Astrocyte (in vitro differentiated cells and primary cell): ENCODE measurements around the gene FARS2. TPM values are rescaled to one million over a fixed set of nuclear protein-coding genes. Genes with fewer than 3 reads are reported as not detected.

Experiments
- DNase-seq: peaks from one replicate; pipeline ENCODE4 v3.0.0-alpha.2; 2010; ENCODE audit warnings: low read depth
- FAIRE-seq: peaks from 2 replicates; lab custom pipeline; 2011; peaks lifted over from hg19 to GRCh38; lab: Jason Lieb, UNC
- H2AFZ ChIP-seq: 2 replicates; pipeline ENCODE4 v1.6.0; 2012; ENCODE audit warnings: low read depth, low read length, inconsistent platforms
- H3K27ac ChIP-seq: 2 replicates; pipeline ENCODE4 v1.5.1; 2011; ENCODE audit warnings: low read depth, low read length, inconsistent platforms
- H3K27me3 ChIP-seq: 2 replicates; pipeline ENCODE4 v1.6.0; 2011; ENCODE audit warnings: low read length, inconsistent platforms; ENCODE audit not compliant: insufficient read depth
- H3K36me3 ChIP-seq: 2 replicates; pipeline ENCODE4 v1.5.1; 2011; ENCODE audit warnings: low read length, inconsistent platforms; ENCODE audit not compliant: insufficient read depth
- H3K4me1 ChIP-seq: 2 replicates; pipeline ENCODE4 v1.5.1; 2011; ENCODE audit warnings: low read length, inconsistent platforms; ENCODE audit not compliant: insufficient read depth
- H3K4me2 ChIP-seq: 2 replicates; pipeline ENCODE4 v1.6.0; 2012; ENCODE audit warnings: low read length, inconsistent platforms
- H3K4me3 ChIP-seq: 2 replicates; pipeline ENCODE4 v1.5.1; 2011; ENCODE audit warnings: low read depth, mild to moderate bottlenecking, low read length, inconsistent platforms; ENCODE audit not compliant: insufficient read depth
- H3K79me2 ChIP-seq: 2 replicates; pipeline ENCODE4 v1.6.0; 2012; ENCODE audit warnings: mild to moderate bottlenecking, low read length, inconsistent platforms; ENCODE audit not compliant: insufficient read depth
- H3K9ac ChIP-seq: 2 replicates; pipeline ENCODE4 v1.6.0; 2012; ENCODE audit warnings: mild to moderate bottlenecking, low read length, inconsistent platforms
- H3K9me3 ChIP-seq: 2 replicates; pipeline ENCODE4 v1.5.1; 2012; ENCODE audit warnings: low read depth, mild to moderate bottlenecking, low read length, inconsistent platforms; ENCODE audit not compliant: insufficient read depth
- H4K20me1 ChIP-seq: 2 replicates; pipeline ENCODE4 v1.6.0; 2012; ENCODE audit warnings: low read length, inconsistent platforms; ENCODE audit not compliant: insufficient read depth
- H3K27ac Mint-ChIP-seq: one replicate; pipeline ENCODE4 v1.8.0; 2021; ENCODE audit warnings: mild to moderate bottlenecking, mixed read lengths; ENCODE audit not compliant: unreplicated experiment
- H3K27me3 Mint-ChIP-seq: one replicate; pipeline ENCODE4 v1.8.0; 2021; ENCODE audit warnings: low read depth, mixed read lengths; ENCODE audit not compliant: unreplicated experiment
- H3K36me3 Mint-ChIP-seq: one replicate; pipeline ENCODE4 v1.8.0; 2021; ENCODE audit warnings: low read depth, mixed read lengths; ENCODE audit not compliant: unreplicated experiment
- H3K4me1 Mint-ChIP-seq: one replicate; pipeline ENCODE4 v1.8.0; 2021; ENCODE audit warnings: low read depth, mixed read lengths; ENCODE audit not compliant: unreplicated experiment
- H3K4me3 Mint-ChIP-seq: one replicate; pipeline ENCODE4 v1.8.0; 2021; ENCODE audit warnings: mild to moderate bottlenecking, moderate library complexity, mixed read lengths; ENCODE audit not compliant: unreplicated experiment
- H3K9me3 Mint-ChIP-seq: one replicate; pipeline ENCODE4 v1.8.0; 2021; ENCODE audit warnings: mild to moderate bottlenecking, mixed read lengths; ENCODE audit not compliant: unreplicated experiment
- EZH2 ChIP-seq: IDR thresholded peaks from 2 replicates; pipeline ENCODE4 v1.6.1; 2012; ENCODE audit warnings: mild to moderate bottlenecking, low read length, inconsistent platforms; ENCODE audit not compliant: insufficient read depth
- total RNA-seq: library from RNA; stranded (reverse); gene quantifications from 2 replicates; pipeline ENCODE4 v1.2.1, GENCODE V29; 2021
- TF ChIP-seq, protein P1 (sequence below): IDR thresholded peaks from 2 replicates; pipeline ENCODE4 v1.5.1; 2011; ENCODE audit warnings: low read depth, mild to moderate bottlenecking, inconsistent platforms, low read length, moderate library complexity; ENCODE audit not compliant: insufficient read depth

The FARS2 gene
- total RNA-seq, 1 donor from 2014 or later = 13.3 TPM

- Histone ChIP-seq H3K27ac (no peak overlapping the region), H4K20me1 (no peaks in the 10 kb centered on the region), H3K9me3 (no peaks in the 10 kb centered on the region), H3K36me3 (no peaks in the 10 kb centered on the region), H2AFZ (no peak overlapping the region), H3K4me2 (no peak overlapping the region), H3K4me1 (no peaks in the 10 kb centered on the region), H3K79me2 (no peaks in the 10 kb centered on the region), H3K27me3 (no peaks in the 10 kb centered on the region), H3K9ac (no peak overlapping the region), H3K4me3 (no peak overlapping the region)
- H3K27me3 Mint-ChIP-seq = no peaks in the 10 kb centered on the region
- H3K4me1 Mint-ChIP-seq = peaks cover 11% of the 10 kb centered on the region
- DNase-seq = no peak
- TF ChIP-seq, protein P1, sequence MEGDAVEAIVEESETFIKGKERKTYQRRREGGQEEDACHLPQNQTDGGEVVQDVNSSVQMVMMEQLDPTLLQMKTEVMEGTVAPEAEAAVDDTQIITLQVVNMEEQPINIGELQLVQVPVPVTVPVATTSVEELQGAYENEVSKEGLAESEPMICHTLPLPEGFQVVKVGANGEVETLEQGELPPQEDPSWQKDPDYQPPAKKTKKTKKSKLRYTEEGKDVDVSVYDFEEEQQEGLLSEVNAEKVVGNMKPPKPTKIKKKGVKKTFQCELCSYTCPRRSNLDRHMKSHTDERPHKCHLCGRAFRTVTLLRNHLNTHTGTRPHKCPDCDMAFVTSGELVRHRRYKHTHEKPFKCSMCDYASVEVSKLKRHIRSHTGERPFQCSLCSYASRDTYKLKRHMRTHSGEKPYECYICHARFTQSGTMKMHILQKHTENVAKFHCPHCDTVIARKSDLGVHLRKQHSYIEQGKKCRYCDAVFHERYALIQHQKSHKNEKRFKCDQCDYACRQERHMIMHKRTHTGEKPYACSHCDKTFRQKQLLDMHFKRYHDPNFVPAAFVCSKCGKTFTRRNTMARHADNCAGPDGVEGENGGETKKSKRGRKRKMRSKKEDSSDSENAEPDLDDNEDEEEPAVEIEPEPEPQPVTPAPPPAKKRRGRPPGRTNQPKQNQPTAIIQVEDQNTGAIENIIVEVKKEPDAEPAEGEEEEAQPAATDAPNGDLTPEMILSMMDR = no peak
- no peak for TF ChIP-seq EZH2
- no peaks in the 10 kb centered on the region for H3K36me3 Mint-ChIP-seq
- H3K9me3 Mint-ChIP-seq = no peaks in the 10 kb centered on the region
- no peak overlapping the region for H3K27ac Mint-ChIP-seq
- no peak overlapping the region for H3K4me3 Mint-ChIP-seq
- FAIRE-seq = no peak
Observed at GRCh38 chr6:5510331-5511133, 249.2 kb downstream of the FARS2 start.

- Histone ChIP-seq H3K4me1 (no peaks in the 10 kb centered on the region), H3K36me3 (no peaks in the 10 kb centered on the region), H3K27ac (no peak overlapping the region), H4K20me1 (no peaks in the 10 kb centered on the region), H2AFZ (no peak overlapping the region), H3K9ac (no peak overlapping the region), H3K4me3 (no peak overlapping the region), H3K79me2 (no peaks in the 10 kb centered on the region), H3K4me2 (peak overlapping the region; percentile 46), H3K27me3 (no peaks in the 10 kb centered on the region), H3K9me3 (no peaks in the 10 kb centered on the region)
- TF ChIP-seq, protein P1 = no peak
- no peak for TF ChIP-seq EZH2
- no peaks in the 10 kb centered on the region for H3K36me3 Mint-ChIP-seq
- no peak overlapping the region for H3K4me3 Mint-ChIP-seq
- peaks cover 11% of the 10 kb centered on the region for H3K4me1 Mint-ChIP-seq
- FAIRE-seq (no peak), DNase-seq (peak; percentile 94)
- no peaks in the 10 kb centered on the region for H3K9me3 Mint-ChIP-seq
- no peaks in the 10 kb centered on the region for H3K27me3 Mint-ChIP-seq
- H3K27ac Mint-ChIP-seq = no peak overlapping the region
Observed at GRCh38 chr6:5511954-5512353, 250.6 kb downstream of the FARS2 start.

GRCh38 chr6:5512422-5512821 is 251.1 kb downstream of the FARS2 start:
- no peaks in the 10 kb centered on the region for H3K9me3 Mint-ChIP-seq
- H3K27ac ChIP-seq = no peak overlapping the region
- no peaks in the 10 kb centered on the region for H3K79me2 ChIP-seq
- H3K4me1 ChIP-seq = no peaks in the 10 kb centered on the region
- DNase-seq (no peak), FAIRE-seq (no peak)
- no peaks in the 10 kb centered on the region for H3K36me3 ChIP-seq
- TF ChIP-seq EZH2 = no peak
- TF ChIP-seq, protein P1 = no peak
- H2AFZ ChIP-seq = no peak overlapping the region
- no peak overlapping the region for H3K4me3 Mint-ChIP-seq
- H3K27ac Mint-ChIP-seq = no peak overlapping the region
- H3K27me3 ChIP-seq = no peaks in the 10 kb centered on the region
- H3K27me3 Mint-ChIP-seq = no peaks in the 10 kb centered on the region
- H3K4me3 ChIP-seq = no peak overlapping the region
- H4K20me1 ChIP-seq = no peaks in the 10 kb centered on the region
- H3K4me2 ChIP-seq = peak overlapping the region; percentile 46
- H3K36me3 Mint-ChIP-seq = no peaks in the 10 kb centered on the region
- H3K9ac ChIP-seq = no peak overlapping the region
- H3K9me3 ChIP-seq = no peaks in the 10 kb centered on the region
- peaks cover 11% of the 10 kb centered on the region for H3K4me1 Mint-ChIP-seq
